ENCODE data around the gene OTC. TPM values are rescaled to one million over a fixed set of nuclear protein-coding genes. Genes with fewer than 3 reads are reported as not detected.

Gene OTC
- polyA plus RNA-seq, 1 donor from 2014 or later, result not detected

DNA sequence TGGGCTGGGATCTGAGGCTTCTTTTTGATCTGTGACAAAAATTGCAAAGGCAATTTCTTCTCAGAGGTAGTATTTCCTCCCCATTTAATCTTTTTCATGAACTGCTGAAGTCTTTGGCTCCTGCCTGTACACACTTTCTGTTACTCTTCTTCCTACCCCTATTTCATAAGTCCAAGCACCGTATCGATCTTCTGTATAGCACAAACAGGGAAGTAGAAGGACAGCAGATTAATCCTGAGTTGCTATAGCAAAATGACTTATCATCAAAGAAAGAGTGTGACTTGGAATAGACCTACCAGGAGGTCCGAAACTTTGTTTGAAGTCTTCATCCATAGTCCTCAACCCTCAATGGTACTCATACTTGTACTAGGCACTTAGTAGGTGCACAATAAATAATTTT lies 22.0 kb downstream of the OTC start:
- no peaks in the 10 kb centered on the region for H3K9me3 ChIP-seq (ENCODE audit: low read length)
- H3K4me2 ChIP-seq (ENCODE audit: low read length), result no peak overlapping the region
- H3K36me3 ChIP-seq (ENCODE audit: insufficient read depth, low read length), result no peaks in the 10 kb centered on the region
- TF ChIP-seq EZH2 (IDR thresholded peaks at IDR 0.05; ENCODE audit: borderline replicate concordance, insufficient read depth, low read length, poor library complexity, severe bottlenecking) (no peak), SMC3 (conservative IDR thresholded peaks at IDR 0.05; ENCODE audit: poor library complexity) (no peak), TAF1 (IDR thresholded peaks at IDR 0.05; ENCODE audit: low read depth) (no peak), RAD21 (conservative IDR thresholded peaks at IDR 0.05) (no peak), EP300 (conservative IDR thresholded peaks at IDR 0.05; ENCODE audit: poor library complexity, severe bottlenecking) (no peak), MXI1 (conservative IDR thresholded peaks at IDR 0.05; ENCODE audit: poor library complexity, severe bottlenecking) (no peak), POLR2AphosphoS5 (IDR thresholded peaks at IDR 0.05) (no peak)
- TF ChIP-seq, protein P1, sequence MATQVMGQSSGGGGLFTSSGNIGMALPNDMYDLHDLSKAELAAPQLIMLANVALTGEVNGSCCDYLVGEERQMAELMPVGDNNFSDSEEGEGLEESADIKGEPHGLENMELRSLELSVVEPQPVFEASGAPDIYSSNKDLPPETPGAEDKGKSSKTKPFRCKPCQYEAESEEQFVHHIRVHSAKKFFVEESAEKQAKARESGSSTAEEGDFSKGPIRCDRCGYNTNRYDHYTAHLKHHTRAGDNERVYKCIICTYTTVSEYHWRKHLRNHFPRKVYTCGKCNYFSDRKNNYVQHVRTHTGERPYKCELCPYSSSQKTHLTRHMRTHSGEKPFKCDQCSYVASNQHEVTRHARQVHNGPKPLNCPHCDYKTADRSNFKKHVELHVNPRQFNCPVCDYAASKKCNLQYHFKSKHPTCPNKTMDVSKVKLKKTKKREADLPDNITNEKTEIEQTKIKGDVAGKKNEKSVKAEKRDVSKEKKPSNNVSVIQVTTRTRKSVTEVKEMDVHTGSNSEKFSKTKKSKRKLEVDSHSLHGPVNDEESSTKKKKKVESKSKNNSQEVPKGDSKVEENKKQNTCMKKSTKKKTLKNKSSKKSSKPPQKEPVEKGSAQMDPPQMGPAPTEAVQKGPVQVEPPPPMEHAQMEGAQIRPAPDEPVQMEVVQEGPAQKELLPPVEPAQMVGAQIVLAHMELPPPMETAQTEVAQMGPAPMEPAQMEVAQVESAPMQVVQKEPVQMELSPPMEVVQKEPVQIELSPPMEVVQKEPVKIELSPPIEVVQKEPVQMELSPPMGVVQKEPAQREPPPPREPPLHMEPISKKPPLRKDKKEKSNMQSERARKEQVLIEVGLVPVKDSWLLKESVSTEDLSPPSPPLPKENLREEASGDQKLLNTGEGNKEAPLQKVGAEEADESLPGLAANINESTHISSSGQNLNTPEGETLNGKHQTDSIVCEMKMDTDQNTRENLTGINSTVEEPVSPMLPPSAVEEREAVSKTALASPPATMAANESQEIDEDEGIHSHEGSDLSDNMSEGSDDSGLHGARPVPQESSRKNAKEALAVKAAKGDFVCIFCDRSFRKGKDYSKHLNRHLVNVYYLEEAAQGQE (IDR thresholded peaks at IDR 0.05; ENCODE audit: borderline replicate concordance), result no peak
- TF ChIP-seq, protein P2, sequence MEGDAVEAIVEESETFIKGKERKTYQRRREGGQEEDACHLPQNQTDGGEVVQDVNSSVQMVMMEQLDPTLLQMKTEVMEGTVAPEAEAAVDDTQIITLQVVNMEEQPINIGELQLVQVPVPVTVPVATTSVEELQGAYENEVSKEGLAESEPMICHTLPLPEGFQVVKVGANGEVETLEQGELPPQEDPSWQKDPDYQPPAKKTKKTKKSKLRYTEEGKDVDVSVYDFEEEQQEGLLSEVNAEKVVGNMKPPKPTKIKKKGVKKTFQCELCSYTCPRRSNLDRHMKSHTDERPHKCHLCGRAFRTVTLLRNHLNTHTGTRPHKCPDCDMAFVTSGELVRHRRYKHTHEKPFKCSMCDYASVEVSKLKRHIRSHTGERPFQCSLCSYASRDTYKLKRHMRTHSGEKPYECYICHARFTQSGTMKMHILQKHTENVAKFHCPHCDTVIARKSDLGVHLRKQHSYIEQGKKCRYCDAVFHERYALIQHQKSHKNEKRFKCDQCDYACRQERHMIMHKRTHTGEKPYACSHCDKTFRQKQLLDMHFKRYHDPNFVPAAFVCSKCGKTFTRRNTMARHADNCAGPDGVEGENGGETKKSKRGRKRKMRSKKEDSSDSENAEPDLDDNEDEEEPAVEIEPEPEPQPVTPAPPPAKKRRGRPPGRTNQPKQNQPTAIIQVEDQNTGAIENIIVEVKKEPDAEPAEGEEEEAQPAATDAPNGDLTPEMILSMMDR (IDR thresholded peaks at IDR 0.05; ENCODE audit: poor library complexity, severe bottlenecking), result no peak
- H3K27ac ChIP-seq (ENCODE audit: low read length), result no peak overlapping the region
- H3K79me2 ChIP-seq (replicated peaks; ENCODE audit: insufficient read depth, low read length), result no peaks in the 10 kb centered on the region
- no peak overlapping the region for H3K9ac ChIP-seq (ENCODE audit: low read length)
- H3K27me3 ChIP-seq (ENCODE audit: insufficient read depth, low read depth, low read length), result no peaks in the 10 kb centered on the region
- H3K9me2 ChIP-seq (ENCODE audit: insufficient read depth, low read length), result no peaks in the 10 kb centered on the region
- H3K4me3 ChIP-seq (ENCODE audit: low read length), result no peak overlapping the region
- no peaks in the 10 kb centered on the region for H3F3A ChIP-seq (ENCODE audit: insufficient read depth, low read length, poor library complexity, severe bottlenecking)
- no peak overlapping the region for H2AFZ ChIP-seq (ENCODE audit: low read depth, low read length)
- no peaks in the 10 kb centered on the region for H4K20me1 ChIP-seq (ENCODE audit: insufficient read depth)

DNA sequence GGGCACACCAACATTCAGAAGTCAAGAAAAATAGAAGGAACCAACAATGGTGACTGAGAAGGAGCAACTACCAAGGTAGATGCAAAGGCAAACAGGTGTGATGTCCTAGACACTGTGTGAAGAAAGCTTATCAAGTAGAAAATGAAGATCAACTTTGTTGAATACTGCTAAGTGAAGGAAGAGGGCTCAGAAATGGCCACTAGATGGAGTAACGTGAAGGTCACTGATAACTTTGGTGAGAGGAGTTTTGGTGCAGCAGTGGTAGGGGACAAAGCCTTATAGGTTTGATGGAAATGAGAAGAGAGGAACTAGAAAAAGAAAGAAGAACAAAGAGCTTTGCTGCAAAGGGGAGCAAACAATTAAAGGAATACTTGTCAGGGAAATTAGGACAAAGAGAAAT lies 23.5 kb downstream of the OTC start:
- Histone ChIP-seq H3K4me2 (ENCODE audit: low read length) (no peak overlapping the region), H3K4me3 (ENCODE audit: low read length) (no peak overlapping the region), H3K9ac (ENCODE audit: low read length) (no peak overlapping the region), H3K9me2 (ENCODE audit: insufficient read depth, low read length) (no peaks in the 10 kb centered on the region), H2AFZ (ENCODE audit: low read depth, low read length) (no peak overlapping the region), H3K9me3 (ENCODE audit: low read length) (no peaks in the 10 kb centered on the region), H3K79me2 (replicated peaks; ENCODE audit: insufficient read depth, low read length) (no peaks in the 10 kb centered on the region), H3K36me3 (ENCODE audit: insufficient read depth, low read length) (no peaks in the 10 kb centered on the region), H3K27me3 (ENCODE audit: insufficient read depth, low read depth, low read length) (no peaks in the 10 kb centered on the region), H4K20me1 (ENCODE audit: insufficient read depth) (no peaks in the 10 kb centered on the region), H3F3A (ENCODE audit: insufficient read depth, low read length, poor library complexity, severe bottlenecking) (no peaks in the 10 kb centered on the region), H3K27ac (ENCODE audit: low read length) (no peak overlapping the region)
- TF ChIP-seq SMC3 (conservative IDR thresholded peaks at IDR 0.05; ENCODE audit: poor library complexity), result no peak
- TF ChIP-seq RAD21 (conservative IDR thresholded peaks at IDR 0.05), result no peak
- TF ChIP-seq, protein P2 (IDR thresholded peaks at IDR 0.05; ENCODE audit: poor library complexity, severe bottlenecking), result peak; percentile 12
- TF ChIP-seq EZH2 (IDR thresholded peaks at IDR 0.05; ENCODE audit: borderline replicate concordance, insufficient read depth, low read length, poor library complexity, severe bottlenecking), result no peak
- no peak for TF ChIP-seq EP300 (conservative IDR thresholded peaks at IDR 0.05; ENCODE audit: poor library complexity, severe bottlenecking)
